GM18498 (cell line): ENCODE measurements around the gene PDK3.

Experiments
- ATAC-seq: cut with Tn5 transposase; IDR thresholded peaks from one replicate; pipeline ENCODE4 v1.9.1; 2021; ENCODE audit warnings: mild to moderate bottlenecking, moderate library complexity; ENCODE audit not compliant: unreplicated experiment

Gene PDK3

DNA sequence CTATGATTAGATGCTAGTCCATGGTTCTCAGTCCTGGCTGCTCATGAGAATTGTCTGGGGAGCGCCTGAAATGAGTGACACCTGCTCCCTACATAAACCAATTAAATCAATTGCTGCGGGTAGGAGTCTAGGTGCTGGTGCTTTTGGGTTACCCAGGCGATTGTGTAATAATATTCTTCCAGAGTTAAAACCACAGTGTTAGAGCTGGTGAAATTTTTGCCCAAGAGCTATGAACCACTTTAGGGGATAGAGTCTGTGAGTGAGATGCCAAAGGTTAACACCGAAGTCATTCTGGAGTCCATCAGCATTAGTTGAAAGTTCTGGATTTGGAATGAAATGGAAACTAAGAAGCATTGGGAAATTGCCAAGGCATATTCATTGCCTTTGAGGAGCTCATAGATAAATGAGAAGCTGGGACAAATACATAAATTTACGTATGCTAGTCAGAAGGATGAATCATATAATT lies 15.3 kb downstream of the PDK3 start:
- ATAC-seq: peak; percentile 41

- no peak for ATAC-seq
These were observed 17.8 kb downstream of the PDK3 start for GRCh38 chrX:24482823-24483415.

GRCh38 chrX:24483596-24483995 lies 18.5 kb downstream of the PDK3 start:
- no peak for ATAC-seq

DNA sequence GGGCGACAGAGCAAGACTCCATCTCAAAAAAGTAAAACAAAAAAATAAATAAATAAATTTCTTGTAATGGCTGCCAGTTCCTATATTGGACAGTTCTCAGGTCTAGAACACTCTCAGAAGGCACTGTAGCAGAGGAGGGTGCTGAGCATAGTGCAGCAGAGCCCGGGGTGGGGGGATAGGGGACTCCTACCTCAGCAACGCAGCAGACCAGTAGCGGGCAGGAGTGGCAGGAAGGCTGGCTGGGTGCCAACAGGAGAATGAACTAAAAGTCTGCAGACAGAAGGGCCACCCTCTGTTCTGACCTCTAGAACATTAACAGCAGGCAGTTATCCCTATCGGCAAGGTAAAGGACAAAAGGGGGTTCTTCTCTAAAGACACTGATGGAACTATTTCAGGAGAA lies 20.2 kb downstream of the PDK3 start:
- ATAC-seq: no peak

GRCh38 chrX:24485976-24486680 lies 21.0 kb downstream of the PDK3 start:
- ATAC-seq: no peak

DNA sequence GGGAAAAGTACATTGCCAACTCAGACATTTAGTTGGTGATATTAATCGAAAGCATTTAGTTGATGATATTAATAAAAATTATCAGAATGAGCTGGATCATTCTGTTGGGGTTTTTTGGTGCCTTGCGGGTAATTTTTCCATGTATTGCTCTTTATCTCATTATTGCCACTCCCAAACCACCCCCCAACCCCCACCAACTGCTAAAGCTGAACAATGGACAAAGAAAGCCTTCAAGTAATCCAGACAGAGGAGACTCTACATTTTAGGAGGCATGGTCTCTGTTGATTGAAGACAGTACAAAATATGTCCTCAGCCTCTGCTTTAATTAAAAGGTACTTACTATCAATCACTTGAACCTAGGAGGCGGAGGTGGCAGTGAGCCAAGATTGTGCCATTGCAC lies 22.5 kb downstream of the PDK3 start:
- no peak for ATAC-seq

DNA sequence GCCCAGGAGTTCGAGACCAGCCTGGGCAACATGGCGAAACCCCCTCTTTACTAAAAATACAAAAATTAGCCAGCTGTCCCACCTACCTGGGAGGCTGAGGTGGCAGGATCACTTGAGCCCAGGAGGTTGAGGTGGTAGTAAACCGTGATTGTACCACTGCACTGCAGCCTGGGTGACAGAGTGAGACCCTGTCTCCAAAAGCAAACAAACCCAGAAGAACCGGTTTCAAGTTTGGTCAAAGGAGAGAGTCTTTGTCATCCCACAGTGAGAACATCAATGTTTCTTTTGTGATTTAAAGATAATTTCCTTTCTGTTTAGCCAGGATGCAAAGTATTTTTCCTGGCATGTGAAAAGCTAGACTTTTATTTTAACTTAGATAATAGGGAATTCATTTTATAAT lies 26.7 kb downstream of the PDK3 start:
- no peak for ATAC-seq

- ATAC-seq: no peak
These were observed 28.9 kb downstream of the PDK3 start for GRCh38 chrX:24493740-24494581.

- no peak for ATAC-seq
These were observed 29.6 kb downstream of the PDK3 start for GRCh38 chrX:24494647-24495075.

DNA sequence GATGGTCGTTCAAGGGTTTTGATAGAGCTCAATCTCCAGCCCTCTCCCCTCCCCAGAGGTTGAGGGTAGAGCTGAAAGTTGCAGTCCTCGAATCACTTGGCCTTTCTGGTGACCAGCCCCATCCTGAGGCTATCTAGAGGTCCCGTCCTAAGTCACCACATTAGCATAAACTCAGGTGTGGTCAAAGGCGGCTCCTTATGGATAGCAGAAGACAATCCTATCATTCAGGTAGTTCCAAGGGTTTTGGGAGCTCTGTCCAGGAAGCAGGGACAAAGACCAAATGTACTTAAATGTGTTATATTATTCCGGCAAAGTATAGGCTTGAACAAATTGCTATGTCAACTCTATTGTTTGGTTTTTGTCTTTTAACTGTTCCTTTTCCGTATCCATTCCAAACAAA lies 30.6 kb downstream of the PDK3 start:
- no peak for ATAC-seq

DNA sequence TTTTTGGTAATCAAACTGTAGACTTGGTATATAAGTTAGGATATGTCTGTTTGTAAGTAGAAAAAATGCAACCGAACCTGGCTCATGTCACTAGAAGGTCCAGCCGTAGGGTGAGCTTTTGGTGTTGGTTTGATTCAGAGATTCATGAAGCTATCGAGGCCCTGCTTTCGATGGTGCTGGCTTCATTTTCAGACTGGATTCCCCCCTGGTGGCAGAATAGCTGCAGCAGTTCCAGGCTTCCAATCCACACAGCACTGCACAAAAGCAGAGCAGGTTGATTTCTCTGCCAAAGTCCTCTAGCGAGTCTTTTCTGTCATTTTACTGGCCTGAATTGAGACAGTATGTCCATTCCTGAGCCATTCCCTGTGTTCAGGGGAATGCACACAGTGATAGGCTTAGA lies 33.1 kb downstream of the PDK3 start:
- ATAC-seq: no peak

- ATAC-seq: peak; percentile 58
These were observed 33.9 kb downstream of the PDK3 start for GRCh38 chrX:24498975-24499374.

DNA sequence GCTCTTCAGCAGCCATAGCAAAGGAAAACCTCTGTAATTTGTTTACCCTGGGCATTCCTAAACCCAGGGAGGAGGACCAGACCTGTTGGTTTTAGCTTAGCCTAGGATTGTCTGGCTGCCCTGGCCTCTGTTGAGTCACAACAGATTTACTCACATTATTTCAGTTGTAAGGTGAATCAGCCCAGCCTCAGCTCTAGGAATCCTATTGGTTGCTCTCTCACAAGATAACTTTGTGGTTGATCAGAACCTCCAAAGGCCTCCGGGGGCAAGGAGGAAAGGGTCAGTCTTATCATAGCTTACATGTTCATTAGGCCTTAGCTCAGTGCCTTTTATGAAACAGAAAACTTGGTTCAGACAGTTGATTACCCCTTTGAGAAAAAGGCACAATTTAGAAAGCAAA lies 41.0 kb downstream of the PDK3 start:
- peak; percentile 51 for ATAC-seq

- ATAC-seq: no peak
These were observed 43.3 kb downstream of the PDK3 start for GRCh38 chrX:24508375-24508774.

GRCh38 chrX:24513416-24513815 lies 48.3 kb downstream of the PDK3 start:
- peak; percentile 93 for ATAC-seq

DNA sequence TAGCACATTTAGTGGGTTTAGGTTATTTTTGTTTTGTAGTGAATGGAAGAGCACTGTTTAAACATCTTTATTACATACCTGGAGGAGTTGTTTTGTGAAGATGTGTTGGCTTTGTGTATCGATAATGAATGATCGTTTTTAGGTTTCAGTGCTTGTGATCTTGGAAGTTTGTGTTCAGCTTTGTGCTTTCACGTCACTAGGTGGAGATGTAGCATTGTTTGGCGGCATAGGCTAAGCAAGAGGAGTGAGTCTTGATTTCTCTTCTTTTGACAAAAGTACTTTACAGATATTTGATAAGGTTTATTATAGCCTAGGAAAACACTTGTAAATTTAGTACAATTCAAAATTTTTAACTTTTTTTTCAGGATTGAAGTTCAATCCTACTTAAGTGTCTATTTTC lies 50.4 kb downstream of the PDK3 start:
- ATAC-seq: no peak

DNA sequence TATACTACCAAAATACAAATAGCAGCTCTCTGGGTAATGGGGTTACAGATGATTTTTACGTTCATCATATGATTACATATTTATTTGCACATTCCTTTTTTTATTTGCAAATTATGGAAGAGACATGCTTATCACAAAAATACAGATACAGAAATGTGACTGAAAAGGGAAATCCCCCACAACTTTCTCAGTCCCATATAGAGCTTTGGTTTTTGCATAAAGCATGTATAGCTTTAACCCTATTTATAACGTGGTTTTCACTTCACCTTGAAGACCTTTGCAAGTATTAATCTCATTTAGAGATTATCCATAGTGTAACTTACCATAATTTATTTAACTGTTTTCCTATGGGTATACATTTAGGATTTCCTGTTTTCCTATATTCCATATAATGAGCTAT lies 55.4 kb downstream of the PDK3 start:
- no peak for ATAC-seq

GRCh38 chrX:24525455-24525854 lies 60.4 kb downstream of the PDK3 start:
- ATAC-seq: no peak

GRCh38 chrX:24526616-24527015 lies 61.5 kb downstream of the PDK3 start:
- no peak for ATAC-seq

DNA sequence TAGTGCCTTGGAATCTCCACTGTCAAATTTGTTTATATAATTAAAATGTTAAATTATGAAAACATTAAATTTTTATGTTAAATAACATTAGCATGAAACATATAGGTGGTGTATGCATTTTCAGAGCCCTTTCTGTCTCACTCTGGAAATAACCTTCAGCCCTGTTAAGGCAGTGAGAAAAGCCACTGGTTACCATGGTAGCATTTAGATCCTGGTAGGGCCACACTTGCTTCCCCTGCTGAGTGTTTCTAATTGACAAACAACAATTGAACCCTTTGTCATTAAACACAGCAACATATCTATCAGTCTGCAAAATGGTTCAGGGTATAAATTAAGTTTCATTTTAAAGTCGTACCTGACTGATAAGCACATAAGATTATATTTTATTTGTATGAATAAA lies 63.5 kb downstream of the PDK3 start:
- no peak for ATAC-seq

DNA sequence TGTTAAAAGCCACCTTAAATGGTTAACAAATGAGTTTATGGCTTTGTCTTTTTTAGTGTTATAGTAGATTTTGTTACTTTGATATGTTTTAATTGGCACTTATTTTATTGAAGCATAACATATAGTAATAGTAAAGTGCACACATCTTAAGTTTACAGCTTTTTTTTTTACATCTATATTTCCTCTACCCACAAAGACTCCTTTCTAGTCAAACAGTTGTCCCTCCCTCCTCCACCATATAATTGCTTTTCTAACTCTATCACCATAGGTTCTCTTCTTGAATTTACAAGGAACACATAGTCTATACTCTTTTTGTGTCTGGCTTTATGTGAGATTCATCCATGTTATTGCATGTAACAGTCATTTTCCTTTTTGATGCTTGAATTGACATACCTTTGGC lies 71.5 kb downstream of the PDK3 start:
- ATAC-seq: no peak

DNA sequence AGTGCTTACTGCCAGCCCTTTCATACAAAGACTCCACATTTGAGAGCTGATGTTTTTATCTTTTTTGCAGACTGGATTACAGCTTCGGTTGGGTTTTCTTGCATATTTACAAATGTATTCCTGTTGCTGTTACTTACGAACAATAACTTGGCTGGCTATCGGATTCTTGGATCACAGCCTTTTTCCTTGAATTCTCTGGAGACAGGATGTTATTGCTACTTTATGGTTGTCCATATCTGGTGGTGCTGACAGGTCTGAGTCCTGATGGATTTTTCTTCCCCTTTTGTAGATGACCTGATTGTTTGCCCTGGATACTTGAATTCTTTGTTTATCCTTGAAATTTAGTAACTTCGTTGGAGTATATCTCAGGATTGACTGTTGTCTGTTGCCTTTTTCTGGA lies 77.7 kb downstream of the PDK3 start:
- ATAC-seq: no peak
